GM18951 (cell line): Measurements from ENCODE around the gene TJP2.

Experiments
- POLR2A ChIP-seq: IDR thresholded peaks from 4 replicates; pipeline ENCODE4 v1.6.1; 2011; ENCODE audit warnings: mild to moderate bottlenecking; ENCODE audit not compliant: insufficient read length, insufficient read depth; ENCODE audit errors: extremely low read depth
- in situ Hi-C: fragments of 300-500 bp; cut with MboI; formaldehyde crosslinking; loops from one replicate; pipeline ENCODE4 v1.12.0; 2022; ENCODE audit warnings: low sequenced_read_pairs, mixed read lengths, inconsistent platforms; ENCODE audit not compliant: unreplicated experiment

TJP2 gene

GRCh38 chr9:69307446-69308205 lies 133.5 kb downstream of the TJP2 start:
- in situ Hi-C loops: no loop called here
- TF ChIP-seq POLR2A: no peak

GRCh38 chr9:69308206-69308931 lies 134.3 kb downstream of the TJP2 start:
- TF ChIP-seq POLR2A: no peak
- in situ Hi-C loops: no loop called here

- in situ Hi-C loops: no loop called here
- TF ChIP-seq POLR2A: no peak
Measured at GRCh38 chr9:69313175-69313574, 139.1 kb downstream of the TJP2 start.

GRCh38 chr9:69314547-69314946 lies 140.5 kb downstream of the TJP2 start:
- TF ChIP-seq POLR2A: no peak
- in situ Hi-C loops: no loop called here

- TF ChIP-seq POLR2A: no peak
- in situ Hi-C loops: no loop called here
Measured at GRCh38 chr9:69317081-69317480, 143.0 kb downstream of the TJP2 start.

- in situ Hi-C loops: no loop called here
- TF ChIP-seq POLR2A: no peak
Measured at GRCh38 chr9:69317894-69318293, 143.8 kb downstream of the TJP2 start.

- TF ChIP-seq POLR2A: no peak
- in situ Hi-C loops: no loop called here
Measured at GRCh38 chr9:69319324-69320025, 145.4 kb downstream of the TJP2 start.

GRCh38 chr9:69322256-69322655 lies 148.2 kb downstream of the TJP2 start:
- in situ Hi-C loops: no loop called here
- no peak for TF ChIP-seq POLR2A

- in situ Hi-C loops: no loop called here
- TF ChIP-seq POLR2A: no peak
Measured at GRCh38 chr9:69323861-69324260, 149.8 kb downstream of the TJP2 start.
